ENCODE measurements around the gene UBE2F.
A peak's percentile ranks its signal among the peaks of the same experiment; 100 is the strongest.
"Not testable (repeated sequence)": the region's sequence is repeated elsewhere in the genome, so short reads cannot be mapped to it uniquely, and the experiment has no call there.

Gene UBE2F

DNA sequence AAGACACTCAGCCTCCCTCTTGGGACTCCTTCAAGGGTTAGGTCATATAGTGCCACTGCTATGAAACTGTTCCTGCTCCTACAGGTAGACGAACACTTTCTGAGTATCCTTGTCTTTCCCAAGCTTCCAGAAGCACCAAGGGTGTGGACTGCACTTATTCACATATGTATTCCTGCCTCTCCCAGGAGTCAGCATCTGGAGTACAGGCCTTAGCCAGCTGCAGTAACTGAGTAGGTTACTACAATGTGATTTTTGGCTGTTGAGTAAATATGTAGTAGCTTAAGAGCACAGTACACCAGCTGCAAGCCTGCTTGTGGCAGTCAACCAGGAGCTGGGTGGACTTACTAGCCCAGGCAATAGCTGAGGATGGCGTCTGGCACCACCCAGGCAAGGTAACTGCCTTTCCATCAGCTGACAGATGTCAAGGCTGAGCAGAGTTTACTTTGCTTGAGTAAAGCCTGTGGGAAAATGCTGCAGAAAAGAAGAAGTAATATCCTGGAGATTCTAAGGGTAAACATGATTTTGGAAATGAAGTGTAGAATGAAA is 80.0 kb downstream of the UBE2F start:
- DNase-seq (ENCODE audit: low read depth in 2 of 2), result no peak

DNA sequence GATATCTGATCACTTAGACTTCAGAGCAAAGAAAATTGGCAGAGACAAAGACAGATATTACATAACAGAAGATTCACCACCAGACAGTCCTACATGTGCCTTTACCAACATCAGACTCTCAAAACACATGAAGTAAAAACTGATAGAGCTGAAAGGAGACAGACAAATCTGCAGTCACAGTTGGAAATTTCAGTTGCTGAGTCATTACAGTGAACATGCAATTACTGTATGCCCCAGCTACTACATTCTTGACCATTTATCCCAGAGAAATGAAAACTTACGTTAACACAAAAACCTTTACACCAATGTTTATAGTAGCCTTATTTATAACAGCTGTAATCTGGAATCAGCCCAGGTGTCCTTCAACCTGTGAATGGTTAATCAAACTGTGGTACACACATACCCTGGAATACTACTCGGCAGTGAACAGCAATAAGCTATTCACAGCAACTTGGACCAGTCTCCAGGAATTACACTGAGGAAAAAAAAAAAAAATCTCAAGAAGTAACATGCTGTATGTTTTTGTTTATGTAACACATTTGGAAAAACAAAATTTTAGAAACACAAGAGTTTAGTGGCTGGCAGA is 86.5 kb downstream of the UBE2F start:
- no peak for DNase-seq (ENCODE audit: low read depth in 2 of 2)

DNA sequence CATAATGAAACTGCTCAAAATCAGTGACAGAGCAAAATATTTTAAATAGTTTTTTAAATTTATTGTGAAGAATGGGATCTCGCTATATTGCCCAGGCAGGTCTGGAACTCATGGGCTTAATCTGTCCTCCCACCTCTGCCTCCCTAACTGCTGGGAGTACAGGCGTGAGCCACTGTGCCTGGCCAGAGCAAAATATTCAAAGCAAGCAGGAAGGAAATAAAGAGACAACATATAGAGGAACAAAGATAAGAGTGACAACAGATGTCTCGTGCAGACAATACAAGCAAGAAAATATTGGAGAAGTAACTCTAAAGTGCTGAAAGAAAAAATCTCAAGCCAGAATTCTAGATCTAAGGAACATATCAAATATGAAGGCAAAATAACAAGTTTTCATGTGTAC is 89.0 kb downstream of the UBE2F start:
- DNase-seq (ENCODE audit: low read depth in 2 of 2), result no peak

DNA sequence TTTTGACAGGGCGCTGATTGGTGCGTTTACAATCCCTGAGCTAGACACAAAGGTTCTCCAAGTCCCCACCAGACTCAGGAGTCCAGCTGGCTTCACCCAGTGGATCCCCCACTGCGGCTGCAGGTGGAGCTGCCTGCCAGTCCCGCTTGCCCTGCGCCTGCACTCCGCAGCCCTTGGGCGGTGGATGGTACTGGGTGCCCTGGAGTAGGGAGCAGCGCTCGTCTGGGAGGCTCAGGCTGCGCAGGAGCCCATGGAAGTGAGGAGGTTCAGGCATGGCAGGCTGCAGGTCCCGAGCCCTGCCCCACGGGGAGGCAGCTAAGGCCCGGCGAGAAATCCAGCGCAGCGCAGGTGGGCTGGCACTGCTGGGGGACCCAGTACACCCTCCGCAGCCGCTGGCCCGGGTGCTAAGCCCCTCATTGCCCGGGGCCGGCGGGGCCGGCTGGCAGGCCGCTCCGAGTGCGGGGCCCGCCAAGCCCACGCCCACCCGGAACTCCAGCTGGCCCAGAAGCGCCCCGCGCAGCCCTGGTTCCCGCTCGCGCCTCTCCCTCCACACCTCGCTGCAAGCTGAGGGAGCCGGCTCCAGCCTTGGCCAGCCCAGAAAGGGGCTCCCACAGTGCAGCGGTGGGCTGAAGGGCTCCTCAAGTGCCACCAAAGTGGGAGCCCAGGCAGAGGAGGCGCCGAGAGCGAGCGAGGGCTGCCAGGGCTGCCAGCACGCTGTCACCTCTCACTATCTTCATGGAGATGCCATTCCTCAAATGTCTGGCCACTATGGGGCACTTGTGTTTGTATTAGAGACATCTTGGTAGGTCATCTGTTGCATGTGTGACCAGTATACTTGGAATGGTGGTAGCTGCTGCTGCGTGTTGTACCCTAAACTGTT is 91.1 kb downstream of the UBE2F start:
- DNase-seq (ENCODE audit: low read depth in 2 of 2), result not testable (repeated sequence)

DNA sequence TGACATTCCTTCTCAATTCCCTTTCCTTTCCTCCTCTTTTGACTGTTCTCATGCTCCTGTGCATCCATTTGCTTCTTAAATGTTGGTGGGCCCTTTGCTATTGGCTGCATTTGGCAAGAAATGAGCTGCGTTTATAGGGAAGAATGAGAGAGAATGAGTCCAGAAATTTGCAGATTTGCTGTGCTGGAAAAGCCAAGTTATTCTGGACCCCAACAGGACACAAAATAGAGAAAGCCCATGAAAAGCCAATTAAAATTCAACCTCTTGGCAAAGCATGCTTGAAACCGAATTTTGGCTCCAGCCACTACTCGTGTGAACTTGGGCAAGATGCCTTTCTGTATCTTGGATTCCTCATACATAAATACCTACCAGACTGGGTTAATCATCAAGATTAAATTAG is 92.7 kb downstream of the UBE2F start:
- DNase-seq (ENCODE audit: low read depth in 2 of 2), result no peak

DNA sequence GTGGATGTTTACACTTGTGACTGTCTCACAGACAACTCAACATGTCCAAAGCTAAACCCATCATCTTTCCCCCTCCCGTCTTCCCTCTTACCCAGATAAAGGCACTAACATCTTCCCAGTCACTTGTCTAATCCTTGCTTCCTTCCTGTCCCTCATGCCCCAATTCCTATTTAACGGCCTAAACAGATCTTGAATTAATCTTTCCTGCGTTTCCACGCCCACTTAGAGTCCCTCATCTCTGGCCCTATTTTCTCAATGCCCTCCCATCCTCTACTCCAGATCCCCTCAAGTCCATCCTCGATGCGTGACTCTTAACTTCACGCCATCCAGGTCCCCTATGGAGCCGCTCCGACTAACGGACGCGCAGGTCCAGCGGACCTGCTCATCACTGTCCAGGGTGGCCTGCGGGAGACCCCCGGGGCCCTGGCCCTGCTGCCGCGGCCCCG is 93.3 kb downstream of the UBE2F start:
- no peak for DNase-seq (ENCODE audit: low read depth in 2 of 2)

DNA sequence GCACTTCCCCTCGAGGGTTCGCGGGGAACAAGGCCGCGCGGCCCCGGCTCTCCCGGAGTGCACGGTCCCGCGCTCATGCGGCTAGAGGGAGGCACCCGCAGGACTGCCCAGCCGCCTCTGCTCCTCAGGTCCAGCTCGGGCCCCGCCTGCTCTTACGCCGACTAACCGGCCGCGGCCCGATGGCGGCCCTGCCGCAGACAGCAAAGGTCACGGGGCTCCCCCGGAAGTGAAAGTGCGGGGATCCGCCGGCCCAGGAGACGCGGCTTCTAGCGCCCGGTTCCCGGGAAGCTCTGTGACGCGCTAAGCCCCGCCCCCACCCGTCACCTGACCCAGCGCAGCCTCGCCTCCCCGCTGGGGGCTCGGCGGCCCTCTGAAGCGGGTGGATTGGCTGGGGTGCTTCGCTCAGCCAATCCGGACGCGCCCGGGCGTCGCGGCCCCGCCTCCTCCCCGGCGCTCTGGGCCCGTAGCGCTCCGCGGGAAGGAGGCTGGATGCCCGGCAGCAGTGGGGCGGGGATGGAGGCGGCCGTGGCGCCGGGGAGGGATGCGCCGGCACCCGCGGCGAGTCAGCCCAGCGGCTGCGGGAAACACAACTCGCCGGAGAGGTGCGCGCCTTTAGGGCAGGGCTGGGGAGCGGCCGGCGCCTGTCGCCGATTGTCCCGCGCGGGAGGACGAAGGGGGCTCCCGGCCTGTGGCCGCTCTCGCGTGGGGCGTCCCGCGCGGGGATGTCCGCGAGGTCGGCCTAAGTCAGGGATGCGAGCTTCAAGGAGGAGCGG is 93.9 kb downstream of the UBE2F start, which contains the start of gene SCLY:
Gene SCLY (plus strand): TSS at position 460 of the 773 bp plus-strand sequence. CDS start 54 bp downstream, at position 514.
- DNase-seq (ENCODE audit: low read depth in 2 of 2), result peak; percentile 91 to 93

DNA sequence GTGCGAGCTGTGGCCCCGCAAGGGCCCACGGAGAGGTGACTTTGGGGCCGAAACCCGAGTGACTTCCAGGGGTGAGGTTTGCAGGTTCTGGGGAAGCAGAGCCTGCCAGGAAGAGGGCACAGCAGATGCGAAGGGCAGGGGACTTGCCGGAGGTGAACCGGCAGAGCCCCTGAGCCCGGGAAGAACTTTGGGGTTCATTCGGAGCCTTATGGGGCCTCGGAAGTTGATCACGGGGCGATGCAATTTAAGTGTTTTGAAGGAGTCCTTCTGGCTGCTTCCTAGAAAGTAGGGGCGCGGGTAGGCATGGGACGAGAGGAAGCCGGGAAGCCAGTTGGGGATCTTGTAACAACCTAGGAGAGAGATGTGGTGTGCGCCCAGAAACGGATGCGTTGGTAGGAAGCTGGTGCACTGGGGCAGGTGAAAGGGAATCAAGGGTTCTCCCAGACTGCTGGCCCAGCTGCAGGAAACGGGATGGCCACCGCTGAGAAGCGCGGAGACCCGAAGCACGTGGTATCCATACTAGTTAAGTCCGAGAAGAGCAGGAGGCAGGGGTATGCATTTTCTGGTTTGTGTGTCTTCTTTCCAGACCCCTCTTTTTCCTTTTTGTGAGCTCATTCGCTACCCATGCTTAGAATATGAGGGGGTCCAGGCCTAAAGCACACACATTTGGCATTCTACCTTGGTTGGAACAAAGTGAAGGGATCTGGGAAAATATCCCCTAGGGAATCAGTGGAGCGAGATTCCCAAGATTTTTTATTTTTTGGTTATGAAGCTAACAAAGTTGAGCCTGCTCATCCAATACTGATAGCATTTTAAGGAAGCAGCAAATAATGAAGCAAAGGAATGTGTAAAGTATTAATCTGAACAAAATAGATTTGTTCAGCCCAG is 94.7 kb downstream of the UBE2F start:
- no peak for DNase-seq (ENCODE audit: low read depth in 2 of 2)

DNA sequence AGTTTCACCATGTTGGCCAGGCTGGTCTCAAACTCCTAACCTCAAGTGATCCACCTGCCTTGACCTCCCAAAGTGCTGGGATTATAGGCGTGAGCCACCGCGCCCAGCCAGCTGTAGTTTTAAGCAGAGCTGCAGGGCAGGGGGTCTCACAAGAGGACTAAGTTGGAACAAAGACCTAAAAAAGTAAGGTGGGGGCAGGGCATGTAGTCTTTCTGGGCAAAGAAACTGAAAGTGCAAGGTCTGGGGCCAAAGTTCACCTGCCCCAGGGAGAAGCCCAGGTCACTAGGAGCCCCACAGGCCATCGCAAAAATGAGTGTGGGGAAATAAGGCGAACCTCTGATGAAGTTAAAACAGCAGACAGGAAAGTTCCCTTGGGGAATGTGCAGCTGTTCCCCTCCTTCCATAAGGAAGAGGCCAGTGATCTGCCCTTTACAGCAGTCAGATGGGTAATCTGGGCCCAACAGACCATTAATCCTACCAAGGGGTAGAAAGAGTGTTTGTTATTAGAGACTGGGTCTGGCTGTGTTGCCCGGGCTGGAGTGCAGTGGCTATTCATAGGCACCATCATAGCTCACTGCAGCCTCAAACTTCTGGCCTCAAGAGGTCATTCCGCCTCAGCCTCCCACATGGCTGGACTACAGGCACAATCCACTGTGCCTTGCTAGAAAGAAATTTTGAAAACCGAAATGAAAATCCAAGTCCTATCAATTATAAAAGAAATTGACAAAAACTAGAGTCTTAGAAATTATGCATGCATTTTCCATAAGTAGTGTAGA is 96.8 kb downstream of the UBE2F start:
- DNase-seq (ENCODE audit: low read depth in 2 of 2), result no peak

DNA sequence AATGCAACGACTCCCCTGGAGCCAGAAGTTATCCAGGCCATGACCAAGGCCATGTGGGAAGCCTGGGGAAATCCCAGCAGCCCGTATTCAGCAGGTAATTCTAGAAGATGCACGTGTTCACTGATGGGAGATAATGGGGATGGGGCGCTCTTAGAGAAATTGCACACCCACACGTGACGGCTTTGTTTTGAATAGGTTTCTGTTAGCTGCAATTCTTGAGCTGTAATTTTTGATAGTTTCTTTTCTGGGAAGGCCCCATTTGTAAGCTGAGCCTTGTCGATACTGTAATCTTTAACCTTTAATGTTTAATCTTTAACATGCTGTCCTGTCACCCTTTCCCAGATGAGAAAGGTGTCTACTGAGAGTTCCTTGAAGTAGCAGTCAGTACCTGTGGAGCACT is 97.6 kb downstream of the UBE2F start:
- no peak for DNase-seq (ENCODE audit: low read depth in 2 of 2)

DNA sequence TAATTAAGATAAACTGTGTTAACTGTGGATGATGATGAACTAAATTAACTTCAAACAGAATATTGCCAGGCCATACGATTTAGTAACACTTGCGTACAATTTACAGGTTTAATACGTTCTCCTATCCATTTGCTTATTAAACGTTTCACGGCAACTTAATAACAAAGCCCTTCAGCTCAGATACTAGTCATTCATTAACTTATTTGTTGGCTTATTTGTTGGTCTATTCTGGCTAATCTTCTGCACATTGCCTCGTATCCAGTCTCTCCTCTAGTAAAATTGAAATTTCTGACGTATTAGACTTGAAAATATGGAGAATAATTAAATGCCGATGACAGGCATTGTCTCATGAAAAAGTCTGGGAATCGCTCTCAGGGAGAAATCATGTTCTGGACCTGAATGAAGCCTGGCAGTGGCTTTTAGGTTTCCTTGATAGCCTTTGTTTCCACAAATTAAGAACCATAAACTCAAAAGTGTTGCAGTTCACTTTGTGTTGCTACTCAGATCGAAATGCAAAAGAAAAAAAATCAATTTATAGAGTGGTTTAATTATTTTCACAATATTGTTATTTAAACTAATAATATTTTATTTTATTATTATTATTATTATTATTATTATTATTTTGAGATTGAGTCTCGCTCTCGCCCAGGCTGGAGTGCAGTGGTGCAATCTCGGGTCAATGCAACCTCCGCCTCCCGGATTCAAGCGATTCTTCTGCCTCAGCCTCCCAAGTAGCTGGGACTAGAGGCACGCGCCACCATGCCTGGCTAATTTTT is 98.4 kb downstream of the UBE2F start:
- no peak for DNase-seq (ENCODE audit: low read depth in 2 of 2)

DNA sequence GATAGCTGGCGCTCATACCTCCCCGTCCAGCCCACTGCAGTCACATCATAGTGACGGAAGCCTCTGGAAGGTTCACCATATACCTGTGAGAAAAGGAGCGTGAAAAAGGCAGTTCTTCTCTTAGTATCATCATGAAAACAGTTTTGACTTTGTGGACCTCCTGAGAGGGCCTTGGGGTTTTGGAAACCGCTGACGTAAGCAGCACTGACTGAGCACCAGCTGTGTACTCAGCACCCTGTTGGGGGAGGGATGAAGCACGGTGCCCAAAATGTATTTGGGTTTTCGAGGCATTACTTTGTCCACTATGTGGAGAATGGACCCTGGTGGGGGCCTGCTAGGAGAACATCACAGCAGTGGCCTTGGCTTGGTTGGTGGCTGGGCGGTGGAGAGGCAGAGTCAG is 99.4 kb downstream of the UBE2F start:
- no peak for DNase-seq (ENCODE audit: low read depth in 2 of 2)

DNA sequence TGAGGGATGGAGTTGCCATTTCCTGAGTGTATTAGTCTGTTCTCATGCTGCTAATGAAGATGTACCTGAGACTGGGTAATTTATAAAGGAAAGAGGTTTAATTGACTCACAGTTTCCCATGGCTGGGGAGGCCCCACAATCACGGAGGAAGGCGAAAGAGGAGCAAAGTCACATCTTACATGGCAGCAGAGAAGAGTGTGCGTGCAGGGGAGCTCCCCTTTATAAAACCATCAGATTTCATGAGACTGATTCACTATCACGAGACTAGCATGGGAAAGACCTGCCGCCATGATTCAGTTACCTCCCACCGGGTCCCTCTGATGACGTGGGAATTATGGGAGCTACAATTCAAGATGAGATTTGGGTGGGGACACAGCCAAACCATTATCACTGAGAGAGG is 99.9 kb downstream of the UBE2F start:
- DNase-seq (ENCODE audit: low read depth in 2 of 2), result not testable (repeated sequence)

DNA sequence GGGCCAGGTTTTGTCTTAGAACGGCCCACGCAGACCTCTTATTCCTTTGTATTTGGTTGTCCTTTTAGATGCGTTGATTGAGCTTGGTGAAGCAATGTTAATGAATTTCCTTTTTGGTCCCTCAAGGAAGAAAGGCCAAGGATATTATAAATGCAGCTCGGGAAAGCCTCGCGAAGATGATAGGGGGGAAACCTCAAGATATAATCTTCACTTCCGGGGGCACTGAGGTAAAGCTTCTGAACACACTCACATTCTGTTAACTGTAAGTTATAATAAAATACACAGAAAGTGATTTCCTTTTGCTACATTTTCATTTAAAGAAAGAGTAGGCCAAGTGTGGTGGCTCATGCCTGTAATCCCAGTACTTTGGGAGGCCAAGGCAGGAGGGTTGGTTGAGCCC is 101.1 kb downstream of the UBE2F start:
- DNase-seq (ENCODE audit: low read depth in 2 of 2), result no peak

DNA sequence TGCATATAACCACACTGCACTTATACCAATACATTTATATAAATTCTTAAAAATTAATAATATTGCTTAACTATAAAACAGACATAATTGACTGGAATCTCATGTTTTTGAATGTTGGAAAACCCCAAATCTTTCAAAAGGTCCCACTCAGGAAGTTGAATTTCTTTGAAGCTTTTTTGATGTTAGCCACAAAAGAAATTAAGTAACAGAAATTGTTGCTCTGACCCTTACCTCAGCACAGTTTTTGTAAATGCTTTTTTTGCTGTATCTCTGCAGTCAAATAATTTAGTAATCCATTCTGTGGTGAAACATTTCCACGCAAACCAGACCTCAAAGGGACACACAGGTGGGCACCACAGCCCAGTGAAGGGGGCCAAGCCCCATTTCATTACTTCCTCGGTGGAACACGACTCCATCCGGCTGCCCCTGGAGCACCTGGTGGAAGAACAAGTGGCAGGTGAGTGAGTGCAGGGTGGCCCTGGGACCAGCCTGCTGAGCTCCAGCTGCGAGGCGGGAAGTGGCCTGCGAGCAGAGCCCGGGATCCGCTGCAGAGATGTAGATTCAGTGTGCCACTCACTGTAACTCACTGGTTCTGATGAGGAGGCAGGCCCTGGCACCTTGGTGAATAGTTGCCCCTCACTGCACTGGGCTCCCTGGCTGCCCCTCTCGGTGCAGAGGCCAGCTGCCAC is 102.4 kb downstream of the UBE2F start:
- no peak for DNase-seq (ENCODE audit: low read depth in 2 of 2)

DNA sequence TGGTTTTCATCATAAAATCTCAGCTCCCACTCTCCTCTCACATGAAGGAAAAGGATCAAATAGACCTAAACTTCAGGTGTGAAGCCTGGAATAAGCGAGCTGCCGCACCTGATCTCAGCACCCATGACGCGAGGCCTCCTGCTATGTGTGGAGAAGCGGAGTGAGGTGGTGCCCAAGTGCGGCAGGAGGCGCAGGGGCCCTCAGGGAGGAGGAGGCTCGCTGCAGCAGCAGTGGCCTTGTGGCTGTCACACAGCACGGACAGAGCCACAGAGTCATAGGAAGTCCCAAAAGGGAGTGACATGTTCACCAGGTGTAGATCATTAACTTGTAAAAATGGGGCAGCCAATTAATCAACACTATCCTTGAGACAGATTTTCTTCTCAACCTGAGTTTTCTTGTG is 103.1 kb downstream of the UBE2F start:
- DNase-seq (ENCODE audit: low read depth in 2 of 2), result no peak

DNA sequence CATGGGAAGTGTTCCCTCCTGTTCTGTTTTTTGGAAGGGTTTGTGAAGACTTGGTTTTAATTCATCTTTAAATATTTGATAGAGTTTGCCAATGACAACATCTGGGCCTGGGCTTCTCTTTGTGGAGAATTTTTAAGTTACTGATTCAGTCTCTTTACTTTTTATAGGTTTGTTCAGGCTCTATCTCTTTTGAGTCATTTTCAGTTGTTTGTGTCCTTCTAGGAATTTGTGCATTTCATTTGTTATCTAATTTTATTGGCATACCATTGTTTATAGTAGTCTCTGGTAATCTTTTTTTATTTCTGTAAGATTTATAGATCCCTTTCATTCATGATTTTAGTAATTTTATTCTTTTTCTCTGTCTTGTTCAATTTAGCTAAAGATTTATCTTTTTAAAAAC is 108.6 kb downstream of the UBE2F start:
- no peak for DNase-seq (ENCODE audit: low read depth in 2 of 2)

DNA sequence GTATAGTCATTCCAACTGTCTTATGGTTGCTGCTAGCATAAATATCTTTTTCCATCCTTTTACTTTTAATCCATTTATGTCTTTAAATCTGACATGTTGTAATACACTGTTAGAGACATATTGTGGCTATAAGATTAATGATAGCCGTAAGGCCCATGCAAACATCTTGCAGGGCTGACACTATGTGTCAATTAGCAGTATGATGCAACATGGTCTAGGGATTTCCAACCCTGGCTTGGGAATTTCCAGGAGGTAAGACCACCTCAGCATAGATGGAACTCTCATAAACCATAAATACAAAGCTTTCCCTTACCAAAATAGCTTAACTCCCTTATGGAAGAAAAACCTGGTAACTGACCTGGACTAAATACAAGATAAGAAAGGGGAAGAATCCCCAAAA is 110.5 kb downstream of the UBE2F start:
- DNase-seq (ENCODE audit: low read depth in 2 of 2), result no peak

DNA sequence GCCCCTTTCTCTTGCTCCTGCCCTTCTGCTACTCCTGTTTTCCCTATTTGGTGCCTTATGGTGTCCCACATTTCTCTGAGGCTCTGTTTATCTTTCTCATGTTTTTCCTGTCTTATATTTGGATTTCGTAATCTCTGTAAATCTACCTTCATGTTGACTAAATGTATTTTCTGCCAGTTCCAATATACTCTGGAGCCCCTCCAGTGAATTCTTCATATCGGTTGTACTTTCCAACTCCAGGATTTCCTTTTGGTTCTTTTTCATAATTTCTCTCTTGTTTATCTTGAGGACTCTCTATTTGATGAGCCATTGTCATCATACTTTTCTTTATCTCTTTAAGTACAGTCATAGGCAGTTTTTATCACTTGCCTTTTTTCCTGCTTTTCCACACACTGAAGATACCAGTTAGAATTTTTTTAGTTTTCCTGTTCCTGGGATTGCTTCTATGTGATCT is 113.1 kb downstream of the UBE2F start:
- no peak for DNase-seq (ENCODE audit: low read depth in 2 of 2)

All from stimulated activated CD8-positive, alpha-beta memory T cell treated with anti-CD3 and anti-CD28 coated beads, Interleukin-7, amount 100 ng/mL, for 1 hour (primary cell).